HG03354 (cell line): Measurements from ENCODE around the gene ANKRD60.

ENCODE experiments used
- ATAC-seq: cut with Tn5 transposase; IDR thresholded peaks from one replicate; pipeline ENCODE4 v1.9.1; 2021; ENCODE audit warnings: mild to moderate bottlenecking; ENCODE audit not compliant: unreplicated experiment, poor library complexity, severe bottlenecking

ANKRD60 gene, protein sequence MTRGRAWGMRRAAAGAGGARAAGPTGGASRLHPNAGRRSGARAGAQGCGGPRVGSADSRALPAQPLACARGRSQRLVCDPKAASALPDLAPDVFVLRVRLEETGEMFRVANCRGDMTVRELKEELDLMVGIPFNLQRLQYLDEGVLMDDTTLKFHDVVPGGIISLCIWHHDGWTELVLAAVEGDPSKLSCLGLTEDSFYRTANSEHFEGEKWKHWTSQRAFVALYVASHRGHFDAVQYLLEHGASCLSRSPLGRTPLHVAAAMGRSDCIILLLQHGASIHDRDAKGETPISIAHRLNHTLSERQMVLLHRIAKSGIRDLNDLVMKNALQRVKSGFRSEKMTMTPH

GRCh38 chr20:58228484-58229197, at the start of gene ANKRD60:
Gene ANKRD60 (minus strand): TSS chr20:58228653. CDS start chr20:58228653, 0 bp downstream.
- no peak for ATAC-seq

DNA sequence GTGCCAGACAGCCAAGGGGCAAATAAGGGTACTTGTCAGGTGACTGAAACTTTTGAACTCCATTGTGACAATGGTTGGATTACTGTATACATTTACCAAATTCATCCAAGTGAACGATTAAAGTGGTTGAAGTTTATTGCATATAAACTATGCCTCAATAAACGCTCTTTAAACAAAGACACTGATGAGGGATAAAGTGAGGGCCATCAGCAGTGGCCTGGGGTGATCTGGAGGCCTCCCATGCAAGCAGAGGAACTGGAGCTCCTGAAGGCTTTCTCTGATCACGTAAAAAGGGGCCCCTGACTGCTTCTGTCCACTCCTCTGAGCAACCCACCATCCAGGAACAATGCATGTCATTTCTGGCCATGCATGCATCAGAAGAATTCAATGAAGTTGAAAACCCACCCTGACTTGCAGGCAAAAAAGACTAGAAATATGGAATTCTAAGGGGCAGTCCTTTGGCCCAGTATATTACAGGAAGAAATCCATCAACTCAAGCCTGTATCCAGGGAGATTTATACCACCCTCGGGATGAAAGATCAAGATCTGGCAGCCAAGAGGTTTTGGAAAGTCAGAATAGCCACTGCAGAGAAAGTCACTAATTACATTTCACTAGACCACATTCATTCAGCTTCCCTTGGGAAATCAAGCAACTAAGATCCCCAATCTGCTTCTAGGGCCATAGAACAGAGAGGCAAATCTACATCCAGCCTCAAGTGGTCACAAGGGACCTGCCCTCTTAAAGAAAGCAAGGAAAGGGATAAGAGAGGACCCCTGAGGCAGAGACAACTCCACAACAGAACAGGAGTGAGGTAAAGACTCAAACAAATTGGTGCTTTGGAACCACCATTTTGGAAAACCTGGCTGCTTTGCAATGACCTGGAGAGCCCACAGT, 49.4 kb upstream of the ANKRD60 start:
- ATAC-seq = no peak

DNA sequence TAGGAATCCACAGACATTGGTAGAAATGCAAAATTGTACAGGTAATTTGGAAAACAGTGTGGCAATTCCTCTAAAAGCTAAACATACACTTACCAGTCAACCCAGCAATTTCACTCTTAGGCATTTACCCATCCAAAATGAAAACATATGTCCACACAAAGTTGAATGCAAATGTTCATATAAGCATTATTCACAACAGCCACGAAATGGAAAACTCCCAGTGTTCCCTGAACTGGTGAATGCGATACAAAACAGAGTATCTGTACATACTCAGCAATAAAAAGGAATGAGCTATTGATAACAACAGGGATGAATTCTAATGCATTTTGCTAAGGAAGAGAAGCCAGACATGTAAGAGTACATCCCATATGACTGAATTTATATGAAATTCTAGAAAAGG, 48.7 kb upstream of the ANKRD60 start:
- no peak for ATAC-seq

GRCh38 chr20:58274384-58274783, 45.9 kb upstream of the ANKRD60 start:
- ATAC-seq = no peak

DNA sequence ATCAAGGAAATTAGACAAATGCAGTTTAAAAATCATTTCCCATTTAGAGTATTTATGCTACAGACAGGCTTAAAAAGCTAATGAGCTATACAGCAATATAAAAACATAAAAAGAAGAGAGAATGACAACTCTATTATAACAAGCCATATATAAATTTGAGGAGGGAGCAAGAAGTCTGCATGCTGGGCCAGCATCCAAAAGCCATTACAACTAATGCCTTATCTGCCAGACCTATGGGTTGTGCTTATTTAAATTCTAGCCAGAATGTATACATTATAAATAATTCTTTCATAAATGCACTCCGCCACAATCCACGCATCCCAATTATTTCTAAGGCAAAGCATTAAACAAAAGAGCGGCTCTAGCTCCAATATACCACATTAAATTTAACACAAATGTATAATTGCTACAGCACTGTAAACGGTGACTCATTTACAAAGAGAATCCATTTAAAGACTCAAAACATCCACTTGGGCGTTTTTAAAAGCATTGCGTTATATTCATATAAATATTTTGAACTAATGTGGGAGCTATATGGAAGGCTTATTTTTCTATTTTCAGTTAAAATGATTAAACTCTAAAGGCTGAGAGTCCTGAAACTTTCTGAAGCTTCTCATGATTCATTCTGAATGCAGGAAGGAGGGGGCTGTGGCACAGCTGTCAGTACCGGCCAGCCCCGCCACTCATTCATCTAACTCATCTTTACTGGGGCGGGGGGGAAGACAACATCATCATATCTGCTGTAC, 43.3 kb upstream of the ANKRD60 start:
- ATAC-seq = no peak

- ATAC-seq = no peak
These were observed 40.6 kb upstream of the ANKRD60 start for GRCh38 chr20:58268936-58269619.

- no peak for ATAC-seq
These were observed 40.0 kb upstream of the ANKRD60 start for GRCh38 chr20:58268421-58268821.

DNA sequence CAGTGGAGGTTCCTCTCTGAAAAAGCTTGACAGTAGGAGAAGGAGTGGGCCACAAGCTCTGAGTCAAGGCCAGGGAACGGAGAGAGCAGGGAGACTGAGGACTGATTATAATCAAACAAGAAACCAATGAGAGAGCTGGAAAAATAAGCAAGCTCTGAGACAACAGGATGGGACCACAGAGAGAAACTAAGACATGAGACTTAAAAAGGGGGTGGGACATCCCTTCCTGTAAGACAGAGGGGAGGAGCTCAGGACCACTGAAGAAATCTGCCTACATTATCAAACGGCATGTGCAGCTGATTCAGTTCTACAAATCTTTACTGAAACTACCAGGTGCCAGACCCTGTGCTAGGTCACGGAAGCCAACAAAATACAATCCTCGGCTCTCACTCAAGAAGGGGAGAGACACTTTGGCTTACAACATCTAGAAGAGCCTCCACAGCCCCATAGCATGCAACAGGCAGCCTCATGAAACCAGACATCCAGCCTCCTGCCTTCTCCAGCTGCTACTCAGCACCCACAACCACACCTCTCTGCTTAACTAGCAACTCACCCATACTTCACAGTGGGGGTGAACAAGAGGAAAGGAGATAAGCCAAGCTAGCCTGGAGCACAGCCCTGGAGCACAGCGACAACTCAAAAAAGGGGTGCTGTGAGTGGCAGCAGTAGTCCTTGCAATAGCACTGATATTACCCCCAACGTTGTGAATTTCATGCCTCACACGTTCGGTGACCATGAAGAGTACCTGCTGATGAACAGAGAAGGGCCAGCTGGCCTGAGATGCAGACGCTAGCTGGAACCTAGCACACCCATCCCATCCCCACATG, 39.1 kb upstream of the ANKRD60 start:
- ATAC-seq = no peak

DNA sequence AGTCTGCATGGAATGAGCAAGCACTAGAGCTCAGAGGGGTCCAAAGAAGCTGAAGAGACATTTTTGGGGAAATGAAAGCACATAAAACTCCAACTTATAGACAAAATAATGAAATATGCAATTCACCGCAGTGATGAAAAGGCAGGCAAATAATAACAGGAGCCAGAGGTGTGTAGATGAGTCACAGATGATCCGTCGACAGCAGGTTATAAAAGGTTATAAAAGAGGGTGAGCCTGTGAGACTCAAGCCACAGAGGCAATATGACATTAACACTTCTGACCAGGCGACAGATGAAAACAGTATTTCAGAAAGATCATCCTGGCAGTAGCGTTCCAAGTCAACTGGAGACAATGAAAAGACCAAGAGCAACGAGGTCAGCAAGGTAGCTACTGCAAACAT, 35.8 kb upstream of the ANKRD60 start:
- no peak for ATAC-seq

DNA sequence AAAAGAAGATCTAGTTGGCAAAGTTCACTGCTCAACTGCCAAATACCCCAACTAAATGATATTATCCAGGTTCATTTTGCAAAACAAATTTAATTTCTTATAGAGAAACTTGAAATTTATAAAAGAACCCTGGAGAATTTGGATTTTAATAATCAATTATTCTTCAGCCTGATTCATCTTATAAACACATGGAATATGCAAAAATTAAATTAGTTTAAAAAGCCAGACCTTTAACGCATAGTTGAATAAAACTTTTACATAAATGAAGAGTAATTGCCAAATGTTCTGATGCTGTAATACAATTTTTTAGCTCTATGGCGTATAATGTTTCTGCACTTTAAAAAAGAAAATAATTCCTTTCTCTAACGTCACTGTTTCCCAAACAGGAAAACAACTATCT, 33.2 kb upstream of the ANKRD60 start:
- no peak for ATAC-seq

DNA sequence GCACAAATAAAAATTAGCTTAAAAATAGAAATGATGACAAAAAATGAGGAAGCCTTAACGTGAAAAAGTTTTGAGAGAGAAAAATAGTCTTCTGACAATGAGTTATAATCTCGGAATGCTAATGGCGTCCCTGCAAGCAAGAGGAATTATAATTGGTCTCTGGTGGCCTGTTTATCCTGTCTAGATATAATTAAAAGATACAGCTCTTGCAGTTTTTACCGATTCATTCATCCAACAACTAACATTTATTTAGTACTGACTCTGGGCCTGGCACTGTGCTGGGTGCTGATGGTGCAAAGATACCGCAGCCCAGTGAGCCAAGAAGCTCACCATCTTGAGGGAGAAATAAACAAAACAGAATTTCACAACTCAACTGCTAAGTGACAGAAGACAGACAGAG, 31.6 kb upstream of the ANKRD60 start:
- ATAC-seq = no peak

- no peak for ATAC-seq
These were observed 28.4 kb upstream of the ANKRD60 start for GRCh38 chr20:58256842-58257241.

DNA sequence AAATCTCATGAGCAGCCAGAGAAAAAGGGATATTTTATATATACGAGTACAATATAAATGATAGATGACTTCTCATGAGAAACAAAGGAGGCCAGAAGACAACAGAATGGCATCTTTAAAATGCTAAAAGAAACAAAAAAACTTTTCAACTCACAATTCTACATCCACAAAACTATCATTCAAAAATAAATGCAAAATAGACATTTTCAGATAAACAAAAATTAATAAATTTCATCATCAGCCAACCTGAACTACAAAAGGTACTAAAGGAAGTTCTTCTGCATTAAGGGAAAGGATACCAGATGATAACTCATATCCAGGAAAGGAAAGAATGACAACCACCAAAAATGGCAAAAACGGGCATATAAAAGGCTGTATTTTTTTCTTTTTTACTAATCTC, 27.9 kb upstream of the ANKRD60 start:
- ATAC-seq = no peak

DNA sequence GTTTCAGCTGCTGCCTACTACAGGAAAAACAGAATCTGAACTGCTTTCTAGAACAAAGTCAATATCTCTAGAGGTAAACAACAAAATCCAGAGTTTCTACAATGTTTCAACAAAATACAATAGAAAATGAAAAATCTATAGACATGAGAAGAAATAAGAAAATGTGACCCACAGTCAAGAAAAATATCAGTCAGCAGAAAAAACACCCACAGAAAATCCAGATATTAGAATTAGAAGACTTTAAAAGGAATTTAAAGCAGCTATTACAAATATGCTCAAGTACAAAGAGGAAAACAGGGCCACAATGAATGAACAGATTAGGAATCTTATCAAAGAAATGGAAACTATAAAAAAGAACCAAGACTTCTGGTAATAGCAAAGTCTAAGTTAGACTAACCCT, 26.4 kb upstream of the ANKRD60 start:
- no peak for ATAC-seq

DNA sequence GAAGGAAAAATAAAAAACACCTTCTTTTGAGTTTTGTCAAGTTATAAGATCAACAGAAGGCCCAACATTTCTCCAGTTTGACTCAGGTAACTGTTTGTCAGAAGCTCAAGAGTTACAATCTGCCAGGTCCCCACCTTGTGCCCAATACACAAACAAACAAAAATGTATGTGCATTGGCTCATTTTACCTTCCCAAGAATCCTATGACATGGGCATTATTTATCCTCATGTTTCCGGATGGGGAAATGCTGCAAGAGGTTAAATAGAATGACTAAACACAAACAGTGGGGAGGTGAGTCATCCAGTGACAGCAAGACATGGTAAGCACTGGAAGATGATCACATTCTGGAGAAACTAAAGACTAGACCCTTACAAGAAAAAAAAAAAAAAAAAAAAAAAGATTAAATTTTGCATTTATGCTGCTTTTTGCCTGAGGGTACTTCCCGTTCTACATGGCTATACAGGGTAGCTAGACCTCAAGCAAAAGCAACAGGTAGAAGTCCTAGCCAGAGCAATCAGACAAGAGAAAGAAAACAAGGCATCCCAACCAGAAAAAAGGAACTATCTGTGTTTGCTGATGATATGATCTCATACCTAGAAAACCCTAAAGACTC, 23.6 kb upstream of the ANKRD60 start:
- ATAC-seq = no peak

DNA sequence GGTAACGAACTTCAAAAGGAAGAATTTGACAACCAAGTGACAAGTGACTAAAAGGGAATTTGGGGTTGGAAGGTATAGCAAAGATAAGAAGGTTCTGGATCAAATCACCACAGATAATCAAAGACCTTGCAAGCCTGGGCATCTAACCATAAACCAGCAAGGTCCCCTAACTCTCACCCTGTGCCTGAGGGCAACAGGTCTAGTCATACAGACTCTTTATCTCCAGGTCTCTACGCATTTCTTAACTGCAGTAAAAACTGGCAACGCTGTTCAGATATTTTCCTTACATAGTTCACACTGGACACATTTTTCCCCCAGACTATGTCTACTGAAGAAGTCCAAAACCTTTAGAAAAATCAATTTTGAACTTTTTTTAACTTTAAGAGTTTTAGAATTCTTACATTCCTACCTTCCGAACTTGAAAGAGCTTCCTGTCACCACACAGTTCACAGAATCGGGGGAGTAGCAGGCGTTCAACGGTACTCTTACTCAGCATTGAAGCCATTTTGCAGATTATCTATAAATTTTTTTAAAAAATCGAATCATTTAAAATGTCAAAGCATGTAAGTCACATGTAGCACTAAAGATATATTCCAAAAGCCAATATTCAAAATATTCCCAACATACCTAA, 23.0 kb upstream of the ANKRD60 start:
- ATAC-seq = no peak

DNA sequence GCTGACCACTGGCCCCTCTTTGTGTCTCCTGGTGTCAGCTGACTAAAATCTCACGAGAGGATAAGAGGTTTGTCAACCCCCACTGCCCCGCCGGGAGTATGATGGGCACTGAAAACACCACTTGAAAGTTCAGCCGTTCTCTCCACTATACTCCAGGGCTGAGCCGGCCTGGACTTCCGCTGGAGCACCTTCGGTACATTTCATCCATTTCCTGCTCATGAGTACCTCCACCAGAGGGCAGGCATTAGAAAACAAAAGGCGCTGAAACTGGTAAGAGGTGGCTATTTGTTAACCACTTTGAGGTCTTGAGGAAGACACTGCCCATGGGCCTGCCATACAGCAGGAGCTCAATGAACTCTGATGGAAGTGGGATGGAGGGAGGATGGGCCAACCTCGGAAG, 17.9 kb upstream of the ANKRD60 start:
- no peak for ATAC-seq

DNA sequence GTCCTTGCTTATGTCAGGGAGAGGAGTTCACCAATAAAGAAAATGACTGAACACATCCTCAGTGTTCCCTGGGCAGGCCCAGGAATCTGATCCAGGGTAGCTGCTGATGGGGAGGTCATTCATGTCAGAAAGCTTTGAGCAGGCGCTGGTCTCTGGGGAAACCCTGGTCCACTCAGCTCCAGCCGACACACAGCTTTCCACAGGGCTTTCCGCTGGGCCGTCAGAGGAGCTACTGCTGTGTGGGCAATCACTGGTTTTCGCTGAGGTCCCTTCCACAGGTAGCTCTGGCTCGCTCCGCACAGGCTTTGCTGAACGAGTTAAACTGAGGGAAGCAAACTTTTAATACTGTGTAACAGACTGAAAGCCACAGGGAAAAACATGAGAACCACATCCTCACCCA, 17.5 kb upstream of the ANKRD60 start:
- ATAC-seq = no peak
